DND-41 (cell line): ENCODE data around the gene BLMH.

Source experiments
- ATAC-seq: fragments of 200-7000 bp; cut with Tn5 transposase; 3 replicates; pipeline ENCODE4 v1.9.1; 2021; ENCODE audit warnings: low read depth; ENCODE audit not compliant: insufficient read depth
- DNase-seq: peaks from one replicate; pipeline ENCODE4 v3.0.0-alpha.2; 2020
- H2AFZ ChIP-seq: 2 replicates; pipeline ENCODE4 v1.6.0; 2012; ENCODE audit warnings: low read depth, low read length
- H3K27ac ChIP-seq: 2 replicates; pipeline ENCODE4 v1.5.1; 2012; ENCODE audit warnings: low read length, inconsistent platforms
- H3K27me3 ChIP-seq: fragments of 200-600 bp; sonication (generic); 2 replicates; pipeline ENCODE4 v1.6.0; 2012; ENCODE audit warnings: low read length, mild to moderate bottlenecking, inconsistent platforms; ENCODE audit not compliant: insufficient read depth, poor library complexity
- H3K36me3 ChIP-seq: 2 replicates; pipeline ENCODE4 v1.5.1; 2012; ENCODE audit warnings: low read length, inconsistent platforms; ENCODE audit not compliant: insufficient read depth
- H3K4me1 ChIP-seq: 2 replicates; pipeline ENCODE4 v1.5.1; 2012; ENCODE audit warnings: mild to moderate bottlenecking, low read length; ENCODE audit not compliant: insufficient read depth
- H3K4me2 ChIP-seq: 2 replicates; pipeline ENCODE4 v1.6.0; 2012; ENCODE audit warnings: mild to moderate bottlenecking, moderate library complexity, low read length, inconsistent platforms; ENCODE audit not compliant: insufficient read depth
- H3K4me3 ChIP-seq, 2 experiments: fragments of 200-600 bp in 1 of 2; shearing (Covaris generic) in 1 of 2; 2 replicates each; pipeline ENCODE4 v1.5.1; 2012 to 2016; ENCODE audit warnings: inconsistent platforms in 2 of 2, low read length in 2 of 2, mild to moderate bottlenecking in 2 of 2, low read depth in 1 of 2, moderate library complexity in 1 of 2
- H3K79me2 ChIP-seq: 2 replicates; pipeline ENCODE4 v1.6.0; 2012; ENCODE audit warnings: low read length, inconsistent platforms; ENCODE audit not compliant: insufficient read depth
- H3K9ac ChIP-seq: 2 replicates; pipeline ENCODE4 v1.6.0; 2012; ENCODE audit warnings: low read depth, mild to moderate bottlenecking, inconsistent platforms, low read length, moderate library complexity
- H3K9me3 ChIP-seq: 2 replicates; pipeline ENCODE4 v1.5.1; 2012; ENCODE audit warnings: low read length, moderate library complexity, mild to moderate bottlenecking, inconsistent platforms; ENCODE audit not compliant: insufficient read depth, severe bottlenecking
- H4K20me1 ChIP-seq: 2 replicates; pipeline ENCODE4 v1.6.0; 2012; ENCODE audit warnings: low read length; ENCODE audit not compliant: insufficient read depth
- EZH2 ChIP-seq: IDR thresholded peaks from 3 replicates; pipeline ENCODE4 v1.6.1; 2012; ENCODE audit warnings: borderline replicate concordance, low read depth, mild to moderate bottlenecking, moderate library complexity, low read length, inconsistent platforms; ENCODE audit not compliant: severe bottlenecking
- TF ChIP-seq, protein P1 (sequence below): IDR thresholded peaks from 2 replicates; pipeline ENCODE4 v1.5.1; 2012; ENCODE audit warnings: borderline replicate concordance, low read length, moderate library complexity, mild to moderate bottlenecking; ENCODE audit not compliant: poor library complexity, severe bottlenecking; ENCODE audit errors: extremely low read depth

Gene BLMH

GRCh38 chr17:30226878-30227277, 64.9 kb downstream of the BLMH start:
- no peak for ATAC-seq

GRCh38 chr17:30225919-30226553, 65.7 kb downstream of the BLMH start:
- ATAC-seq (no peak), DNase-seq (no peak)
- Histone ChIP-seq H3K36me3 (no peaks in the 10 kb centered on the region), H4K20me1 (no peaks in the 10 kb centered on the region), H3K27ac (no peak overlapping the region), H3K9ac (no peak overlapping the region), H3K79me2 (no peaks in the 10 kb centered on the region), H3K4me1 (no peaks in the 10 kb centered on the region), H3K9me3 (no peaks in the 10 kb centered on the region), H3K27me3 (peaks cover 4% of the 10 kb centered on the region), H3K4me3 (no peak overlapping the region), H3K4me2 (no peak overlapping the region), H2AFZ (no peak overlapping the region)
- TF ChIP-seq EZH2: no peak
- TF ChIP-seq, protein P1, sequence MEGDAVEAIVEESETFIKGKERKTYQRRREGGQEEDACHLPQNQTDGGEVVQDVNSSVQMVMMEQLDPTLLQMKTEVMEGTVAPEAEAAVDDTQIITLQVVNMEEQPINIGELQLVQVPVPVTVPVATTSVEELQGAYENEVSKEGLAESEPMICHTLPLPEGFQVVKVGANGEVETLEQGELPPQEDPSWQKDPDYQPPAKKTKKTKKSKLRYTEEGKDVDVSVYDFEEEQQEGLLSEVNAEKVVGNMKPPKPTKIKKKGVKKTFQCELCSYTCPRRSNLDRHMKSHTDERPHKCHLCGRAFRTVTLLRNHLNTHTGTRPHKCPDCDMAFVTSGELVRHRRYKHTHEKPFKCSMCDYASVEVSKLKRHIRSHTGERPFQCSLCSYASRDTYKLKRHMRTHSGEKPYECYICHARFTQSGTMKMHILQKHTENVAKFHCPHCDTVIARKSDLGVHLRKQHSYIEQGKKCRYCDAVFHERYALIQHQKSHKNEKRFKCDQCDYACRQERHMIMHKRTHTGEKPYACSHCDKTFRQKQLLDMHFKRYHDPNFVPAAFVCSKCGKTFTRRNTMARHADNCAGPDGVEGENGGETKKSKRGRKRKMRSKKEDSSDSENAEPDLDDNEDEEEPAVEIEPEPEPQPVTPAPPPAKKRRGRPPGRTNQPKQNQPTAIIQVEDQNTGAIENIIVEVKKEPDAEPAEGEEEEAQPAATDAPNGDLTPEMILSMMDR: no peak

More at GRCh38 chr17:30226878-30227277, 64.9 kb downstream of the BLMH start:
- no peak overlapping the region for H3K4me2 ChIP-seq
- no peak overlapping the region for H3K27ac ChIP-seq
- no peak for DNase-seq
- H3K4me1 ChIP-seq: no peaks in the 10 kb centered on the region
- peaks cover 4% of the 10 kb centered on the region for H3K27me3 ChIP-seq
- no peaks in the 10 kb centered on the region for H3K79me2 ChIP-seq
- H3K9ac ChIP-seq: no peak overlapping the region
- H3K4me3 ChIP-seq: no peak overlapping the region
- H2AFZ ChIP-seq: no peak overlapping the region
- no peaks in the 10 kb centered on the region for H4K20me1 ChIP-seq
- no peak for TF ChIP-seq EZH2
- TF ChIP-seq, protein P1: no peak
- no peaks in the 10 kb centered on the region for H3K9me3 ChIP-seq
- no peaks in the 10 kb centered on the region for H3K36me3 ChIP-seq

DNA sequence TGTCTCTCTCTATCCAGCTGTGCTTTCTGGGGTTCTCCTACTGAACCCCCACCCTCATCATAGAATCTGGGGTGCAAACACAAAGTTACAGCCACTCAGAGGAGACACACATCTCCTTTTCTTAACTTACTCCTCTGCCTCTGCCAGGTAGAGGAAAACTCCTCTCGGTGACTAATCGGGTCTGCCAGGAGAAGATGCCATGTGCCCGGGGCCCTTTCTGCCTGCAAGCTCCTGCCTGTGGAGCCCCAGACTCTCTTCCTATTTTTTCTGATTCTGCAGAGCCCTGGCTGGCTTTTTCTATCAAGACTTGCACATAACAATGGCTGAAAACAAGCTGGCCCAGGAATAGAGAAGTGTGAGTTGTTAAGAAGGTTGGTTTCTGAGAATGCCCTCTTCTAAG, 66.6 kb downstream of the BLMH start:
- H2AFZ ChIP-seq: no peak overlapping the region
- no peak overlapping the region for H3K9ac ChIP-seq
- H3K4me3 ChIP-seq: no peak overlapping the region
- H3K4me1 ChIP-seq: no peaks in the 10 kb centered on the region
- TF ChIP-seq, protein P1: no peak
- H3K79me2 ChIP-seq: no peaks in the 10 kb centered on the region
- no peak overlapping the region for H3K4me2 ChIP-seq
- H3K9me3 ChIP-seq: no peaks in the 10 kb centered on the region
- DNase-seq: no peak
- no peaks in the 10 kb centered on the region for H3K27me3 ChIP-seq
- no peaks in the 10 kb centered on the region; the same call in 1 of the 2 replicates for H4K20me1 ChIP-seq
- ATAC-seq: no peak
- no peak overlapping the region for H3K27ac ChIP-seq
- H3K36me3 ChIP-seq: no peaks in the 10 kb centered on the region
